Adrenal gland (tissue), 5 donors: ENCODE measurements around the gene N4BP2.

Experiments used
- POLR2A ChIP-seq, 2 donors: fragments of 450-650 bp; IDR thresholded peaks; one replicate each; pipeline ENCODE4 v1.6.1; 2017; ENCODE audit warnings: antibody characterized with exemption in 2 of 2, mild to moderate bottlenecking in 2 of 2, moderate library complexity in 1 of 2
- TF ChIP-seq, protein P1 (sequence below), 6 experiments: fragments of 450-650 bp in 4 of 6; fragments of 200-600 bp in 2 of 6; sonication (generic) in 1 of 6; IDR thresholded peaks; 1 replicate in 5 of 6; 2 replicates in 1 of 6; pipeline versions ENCODE4 v1.5.1 to v1.8.0; 2016 to 2021; ENCODE audit warnings: antibody characterized with exemption in 6 of 6, mild to moderate bottlenecking in 2 of 6, moderate library complexity in 1 of 6
- donor health status: DM: no; HTN: no; CAD: no.

DNA sequence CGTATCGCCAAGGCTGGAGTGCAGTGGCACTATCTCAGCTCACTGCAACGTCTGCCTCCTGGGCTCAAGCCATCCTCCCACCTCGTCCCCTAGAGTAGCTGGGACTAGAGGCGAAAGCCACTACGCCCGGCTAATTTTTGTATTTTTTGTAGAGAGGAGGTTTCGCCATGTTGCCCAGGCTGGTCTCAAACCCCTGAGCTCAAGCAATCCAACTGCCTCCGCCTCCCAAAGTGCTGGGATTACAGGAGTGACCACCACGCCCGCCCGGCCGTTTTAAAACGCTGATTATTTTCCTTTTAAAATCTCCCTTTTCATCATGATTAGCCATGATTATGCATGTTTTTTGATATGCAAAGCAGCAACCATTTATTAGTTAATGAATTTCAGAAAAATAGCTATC, 2.2 kb downstream of the N4BP2 start:
- TF ChIP-seq, protein P1, sequence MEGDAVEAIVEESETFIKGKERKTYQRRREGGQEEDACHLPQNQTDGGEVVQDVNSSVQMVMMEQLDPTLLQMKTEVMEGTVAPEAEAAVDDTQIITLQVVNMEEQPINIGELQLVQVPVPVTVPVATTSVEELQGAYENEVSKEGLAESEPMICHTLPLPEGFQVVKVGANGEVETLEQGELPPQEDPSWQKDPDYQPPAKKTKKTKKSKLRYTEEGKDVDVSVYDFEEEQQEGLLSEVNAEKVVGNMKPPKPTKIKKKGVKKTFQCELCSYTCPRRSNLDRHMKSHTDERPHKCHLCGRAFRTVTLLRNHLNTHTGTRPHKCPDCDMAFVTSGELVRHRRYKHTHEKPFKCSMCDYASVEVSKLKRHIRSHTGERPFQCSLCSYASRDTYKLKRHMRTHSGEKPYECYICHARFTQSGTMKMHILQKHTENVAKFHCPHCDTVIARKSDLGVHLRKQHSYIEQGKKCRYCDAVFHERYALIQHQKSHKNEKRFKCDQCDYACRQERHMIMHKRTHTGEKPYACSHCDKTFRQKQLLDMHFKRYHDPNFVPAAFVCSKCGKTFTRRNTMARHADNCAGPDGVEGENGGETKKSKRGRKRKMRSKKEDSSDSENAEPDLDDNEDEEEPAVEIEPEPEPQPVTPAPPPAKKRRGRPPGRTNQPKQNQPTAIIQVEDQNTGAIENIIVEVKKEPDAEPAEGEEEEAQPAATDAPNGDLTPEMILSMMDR (IDR thresholded peaks at IDR 0.05) = no peak
- no peak for TF ChIP-seq POLR2A (IDR thresholded peaks at IDR 0.05)
